Transverse colon (tissue), 4 donors: ENCODE measurements around the gene CBY1. TPM values are rescaled to one million over a fixed set of nuclear protein-coding genes. Genes with fewer than 3 reads are reported as not detected.

Experiments
- DNase-seq: peaks from one replicate; pipeline ENCODE4 v3.0.0-alpha.2; 2019
- H3K27ac ChIP-seq, 4 donors: fragments of 200-600 bp; sonication (generic); 2 replicates each; pipeline ENCODE4 v1.5.1; 2016 to 2018; ENCODE audit warnings: inconsistent platforms in 4 of 4
- H3K27me3 ChIP-seq: fragments of 200-600 bp; sonication (generic); 2 replicates; pipeline ENCODE4 v1.5.1; 2017; ENCODE audit warnings: inconsistent platforms
- H3K36me3 ChIP-seq, 4 donors: fragments of 200-600 bp; sonication (generic); 2 replicates each; pipeline ENCODE4 v1.5.1; 2017 to 2019; ENCODE audit warnings: inconsistent platforms in 4 of 4
- H3K4me1 ChIP-seq, 4 donors: fragments of 200-600 bp; sonication (generic); 2 replicates each; pipeline ENCODE4 v1.5.1; 2017 to 2020; ENCODE audit warnings: inconsistent platforms in 4 of 4
- H3K4me3 ChIP-seq, 4 donors: fragments of 200-600 bp; sonication (generic); 1 replicate in 1 of 4; 2 replicates in 3 of 4; pipeline versions ENCODE4 v1.5.1 to v1.6.1; 2017 to 2019; ENCODE audit warnings: inconsistent platforms in 4 of 4
- H3K9me3 ChIP-seq, 2 donors: fragments of 200-600 bp; sonication (generic); 2 replicates each; pipeline ENCODE4 v1.5.1; 2017 to 2019; ENCODE audit warnings: inconsistent platforms in 2 of 2
- EP300 ChIP-seq: sonication (generic); formaldehyde crosslinking; IDR thresholded peaks from one replicate; pipeline ENCODE4 v1.6.1; 2017; ENCODE audit warnings: antibody characterized with exemption, low read depth
- POLR2A ChIP-seq: fragments of 450-650 bp; IDR thresholded peaks from one replicate; pipeline ENCODE4 v1.6.1; 2016; ENCODE audit warnings: antibody characterized with exemption, mild to moderate bottlenecking, moderate library complexity
- POLR2AphosphoS5 ChIP-seq, 3 donors: sonication (generic); formaldehyde crosslinking; IDR thresholded peaks; one replicate each; pipeline ENCODE4 v1.6.1; 2016; ENCODE audit warnings: antibody characterized with exemption in 3 of 3
- WGBS, 2 donors: methylation state at CpG; one replicate each; pipeline ENCODE4 v1.1.5; 2018; ENCODE audit warnings: low coverage in 1 of 2; 5-methylcytosine and 5-hydroxymethylcytosine counted together
- in situ Hi-C, 4 donors: fragments of 200-750 bp; cut with MboI; loops; one replicate each; pipeline versions ENCODE4 v1.15.0 to v1.15.1; 2017; ENCODE audit warnings: low sequenced_read_pairs in 3 of 4, low pct_ligation_motif_present in 1 of 4, low pct_unique_long_range_greater_than_20kb in 1 of 4
- intact Hi-C: fragments of 100-400 bp; cut with DNase I; formaldehyde crosslinking; loops from one replicate; pipeline ENCODE4 v1.15.1; 2023; ENCODE audit warnings: low total_unique reads
- total RNA-seq, 4 donors: library from RNA; depleted of rRNA; stranded (reverse); fragments of >200 nt; gene quantifications; one replicate each; pipeline ENCODE4 v1.1.0, GENCODE V29; 2016
- TF ChIP-seq, protein P1 (sequence below), 5 experiments: fragments of 200-600 bp in 3 of 5; fragments of 450-650 bp in 2 of 5; sonication (generic) in 3 of 5; IDR thresholded peaks; 1 replicate in 2 of 5; 2 replicates in 3 of 5; pipeline ENCODE4 v1.5.1; 2016 to 2017; ENCODE audit warnings: antibody characterized with exemption in 5 of 5, inconsistent platforms in 3 of 5, mild to moderate bottlenecking in 2 of 5, moderate library complexity in 1 of 5

The CBY1 gene
- total RNA-seq, 4 donors from 2014 or later, result 15.0 to 19.8 (median 18.9) TPM

DNA sequence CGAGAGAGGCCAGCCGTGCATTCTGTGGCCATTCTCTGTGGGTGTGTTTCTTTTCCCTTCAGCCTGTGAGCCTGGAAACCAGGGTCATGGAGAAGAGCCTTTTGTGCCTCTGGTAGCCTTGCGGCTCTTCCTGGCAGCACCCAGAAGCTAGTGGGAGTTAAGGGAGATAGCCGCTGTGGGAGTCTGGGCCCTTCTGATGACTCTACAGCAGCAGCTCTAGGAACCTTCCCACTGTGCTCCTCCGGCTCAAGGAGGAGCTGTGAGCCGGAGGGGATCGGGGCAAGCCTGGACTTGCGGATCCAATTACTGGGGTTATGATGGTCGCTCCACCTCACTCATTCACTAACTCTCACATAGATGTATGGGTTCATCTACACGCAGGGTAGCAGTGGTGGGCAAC, 59.8 kb downstream of the CBY1 start:
- no peaks in the 10 kb centered on the region for H3K27me3 ChIP-seq
- peaks cover 0 to 23% (median 7%) of the 10 kb centered on the region in 4 donors for H3K36me3 ChIP-seq
- DNase-seq, result peak; percentile 6
- 97 to 100% methylated on average over 1 to 9 of the region's 10 CpGs for WGBS, 2 donors
- intact Hi-C loops, result no loop called here
- H3K4me1 ChIP-seq, result peaks cover 0 to 22% (median 7%) of the 10 kb centered on the region in 4 donors
- H3K4me3 ChIP-seq, result no peak overlapping the region
- H3K9me3 ChIP-seq, result no peaks in the 10 kb centered on the region
- in situ Hi-C loops, result no loop called here
- TF ChIP-seq POLR2AphosphoS5 (IDR thresholded peaks at IDR 0.05) (no peak), EP300 (no peak), POLR2A (no peak)
- TF ChIP-seq, protein P1, sequence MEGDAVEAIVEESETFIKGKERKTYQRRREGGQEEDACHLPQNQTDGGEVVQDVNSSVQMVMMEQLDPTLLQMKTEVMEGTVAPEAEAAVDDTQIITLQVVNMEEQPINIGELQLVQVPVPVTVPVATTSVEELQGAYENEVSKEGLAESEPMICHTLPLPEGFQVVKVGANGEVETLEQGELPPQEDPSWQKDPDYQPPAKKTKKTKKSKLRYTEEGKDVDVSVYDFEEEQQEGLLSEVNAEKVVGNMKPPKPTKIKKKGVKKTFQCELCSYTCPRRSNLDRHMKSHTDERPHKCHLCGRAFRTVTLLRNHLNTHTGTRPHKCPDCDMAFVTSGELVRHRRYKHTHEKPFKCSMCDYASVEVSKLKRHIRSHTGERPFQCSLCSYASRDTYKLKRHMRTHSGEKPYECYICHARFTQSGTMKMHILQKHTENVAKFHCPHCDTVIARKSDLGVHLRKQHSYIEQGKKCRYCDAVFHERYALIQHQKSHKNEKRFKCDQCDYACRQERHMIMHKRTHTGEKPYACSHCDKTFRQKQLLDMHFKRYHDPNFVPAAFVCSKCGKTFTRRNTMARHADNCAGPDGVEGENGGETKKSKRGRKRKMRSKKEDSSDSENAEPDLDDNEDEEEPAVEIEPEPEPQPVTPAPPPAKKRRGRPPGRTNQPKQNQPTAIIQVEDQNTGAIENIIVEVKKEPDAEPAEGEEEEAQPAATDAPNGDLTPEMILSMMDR (IDR thresholded peaks at IDR 0.05), result no peak
- no peak overlapping the region for H3K27ac ChIP-seq

DNA sequence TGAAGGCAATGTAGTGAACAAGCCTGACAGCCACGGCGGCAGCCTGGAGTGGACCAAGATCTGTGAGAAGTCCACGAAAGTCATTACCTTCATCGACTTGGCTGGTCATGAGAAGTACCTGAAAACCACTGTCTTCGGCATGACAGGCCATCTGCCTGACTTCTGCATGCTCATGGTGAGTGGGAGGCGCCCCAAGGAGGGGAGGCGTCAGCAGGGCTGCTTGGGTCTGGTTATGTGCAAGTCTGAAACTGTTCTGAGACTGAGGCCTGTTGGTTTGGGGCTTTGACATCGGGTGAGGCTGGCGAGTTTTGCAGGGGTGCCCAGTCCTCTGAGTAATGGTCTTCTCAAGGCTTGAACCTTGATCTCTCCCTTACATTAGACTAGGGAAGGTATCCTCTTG, 60.4 kb downstream of the CBY1 start:
- in situ Hi-C loops, result no loop called here
- peaks cover 0 to 22% (median 7%) of the 10 kb centered on the region in 4 donors for H3K4me1 ChIP-seq

DNA sequence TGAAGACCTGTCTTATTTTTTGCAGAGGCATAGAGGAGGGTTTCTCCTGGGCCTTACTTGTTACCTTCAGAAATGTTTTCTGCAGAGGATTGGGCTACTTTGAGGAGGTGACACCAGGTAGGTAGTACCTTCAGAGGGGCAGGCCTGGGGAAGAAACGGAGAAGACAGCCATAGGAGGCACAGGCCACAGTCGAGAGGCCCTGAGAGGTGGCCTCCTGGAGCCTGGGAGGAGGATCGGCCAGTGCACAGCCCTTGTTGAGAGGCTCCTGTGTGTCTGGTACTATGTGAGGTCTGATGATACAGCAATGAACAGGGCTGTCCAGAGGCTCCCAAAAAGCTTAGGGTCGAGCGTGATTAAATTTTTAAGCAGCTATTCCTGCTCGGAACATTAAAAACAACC, 60.8 kb downstream of the CBY1 start:
- intact Hi-C loops, result no loop called here
- no peak overlapping the region for H3K27ac ChIP-seq
- H3K9me3 ChIP-seq, result no peaks in the 10 kb centered on the region
- no peaks in the 10 kb centered on the region for H3K27me3 ChIP-seq
- peaks cover 0 to 33% (median 11%) of the 10 kb centered on the region in 4 donors for H3K36me3 ChIP-seq
- 87 to 91% methylated on average over 3 to 6 of the region's 6 CpGs for whole genome bisulfite sequencing, 2 donors
- in situ Hi-C loops, result no loop called here
- H3K4me1 ChIP-seq, result peaks cover 0 to 22% (median 7%) of the 10 kb centered on the region in 4 donors
- no peak overlapping the region for H3K4me3 ChIP-seq
- no peak for DNase-seq
- TF ChIP-seq, protein P1 (IDR thresholded peaks at IDR 0.05), result no peak
- no peak for TF ChIP-seq POLR2AphosphoS5 (IDR thresholded peaks at IDR 0.05)
- TF ChIP-seq EP300, result no peak
- TF ChIP-seq POLR2A, result no peak

More for the DNA sequence above, 60.4 kb downstream of the CBY1 start:
- Histone ChIP-seq H3K9me3 (no peaks in the 10 kb centered on the region), H3K27me3 (no peaks in the 10 kb centered on the region), H3K4me3 (no peak overlapping the region), H3K36me3 (peaks cover 0 to 28% (median 8%) of the 10 kb centered on the region in 4 donors), H3K27ac (no peak overlapping the region)
- no peak for TF ChIP-seq EP300
- TF ChIP-seq, protein P1 (IDR thresholded peaks at IDR 0.05), result no peak
- WGBS, 2 donors, result 92% methylated on average over 9 of the region's 9 CpGs; no CpG with 5 or more reads in 1 of the 2 donors
- intact Hi-C loops, result no loop called here
- DNase-seq, result no peak

DNA sequence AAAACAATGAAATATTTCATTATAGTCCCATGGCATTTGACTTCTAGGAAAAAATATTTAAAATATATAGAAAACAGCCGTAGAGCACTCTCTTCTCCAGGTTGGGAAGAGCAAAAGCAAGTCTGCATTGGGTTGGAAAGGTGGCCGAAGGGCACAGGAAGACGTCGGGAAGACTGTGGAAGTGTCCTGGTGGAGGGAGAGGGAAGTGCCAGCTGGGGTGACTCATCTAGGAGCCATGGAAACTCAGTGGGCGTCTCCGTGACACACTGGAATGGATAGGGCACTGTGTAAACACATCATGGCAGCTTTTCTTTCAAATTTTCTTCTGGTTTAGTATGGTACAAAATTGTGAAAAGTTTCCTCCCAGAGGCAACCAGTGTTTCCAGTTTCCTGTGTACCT, 62.0 kb downstream of the CBY1 start:
- H3K9me3 ChIP-seq, result no peaks in the 10 kb centered on the region
- H3K36me3 ChIP-seq, result peaks cover 0 to 43% (median 16%) of the 10 kb centered on the region in 4 donors
- intact Hi-C loops (no loop called here), in situ Hi-C loops (no loop called here)
- no peak overlapping the region for H3K4me3 ChIP-seq
- DNase-seq, result peak; percentile 79
- peaks cover 0 to 20% (median 7%) of the 10 kb centered on the region in 4 donors for H3K4me1 ChIP-seq
- no peak for TF ChIP-seq EP300
- TF ChIP-seq, protein P1 (IDR thresholded peaks at IDR 0.05), result peak; percentile 64 to 92 (median 74)
- TF ChIP-seq POLR2A, result no peak
- TF ChIP-seq POLR2AphosphoS5 (IDR thresholded peaks at IDR 0.05), result peak in 2 of 3 donors; percentile 23 to 55
- 21 to 22% methylated on average over 6 of the region's 6 CpGs for WGBS, 2 donors
- H3K27ac ChIP-seq, result peak overlapping the region; percentile 18 to 67 (median 61)
- H3K27me3 ChIP-seq, result no peaks in the 10 kb centered on the region
